ENCODE data around the gene FZD7.

FZD7 gene

DNA sequence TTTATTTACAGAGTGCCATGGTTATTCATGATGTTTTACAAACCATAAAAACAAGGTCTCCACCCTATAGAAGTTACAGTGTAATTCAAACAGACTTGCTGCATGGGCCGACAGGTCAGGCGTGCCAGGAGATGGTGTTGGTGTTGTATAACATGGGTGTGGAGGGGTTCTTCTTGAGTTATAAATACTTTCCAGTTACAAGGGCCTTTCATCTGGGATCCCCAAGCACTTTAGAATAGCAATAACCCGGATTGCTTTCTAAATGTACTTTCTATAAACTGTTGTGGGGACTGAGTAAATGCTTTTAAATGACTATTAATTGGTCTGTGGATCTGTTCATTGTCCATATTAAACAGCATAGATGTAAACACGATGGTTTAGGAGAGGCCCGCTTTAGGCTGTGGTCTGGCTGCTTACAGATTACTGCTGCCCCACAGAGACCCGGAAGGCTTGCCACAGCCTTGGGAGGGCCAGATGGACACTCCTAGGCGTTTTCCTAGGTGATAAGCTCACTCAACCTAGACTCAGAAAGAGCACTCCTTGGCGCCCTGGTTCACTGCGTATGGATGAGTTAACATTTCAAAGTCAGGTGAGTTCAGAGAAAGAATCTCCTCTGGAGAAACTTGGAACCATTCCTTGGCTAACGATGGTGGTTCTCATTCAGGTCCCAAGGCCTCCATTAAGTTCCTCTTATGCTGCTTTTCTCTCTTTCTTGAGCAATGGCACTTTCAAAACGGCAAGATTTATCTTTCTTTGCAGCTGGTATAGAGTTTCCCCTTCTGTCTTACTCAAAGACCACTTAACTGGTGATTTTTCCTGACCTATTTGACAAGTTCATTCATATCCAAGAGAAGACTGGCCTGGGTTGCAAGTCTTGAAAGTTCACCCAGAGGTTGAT lies 35.8 kb downstream of the FZD7 start:
- in situ Hi-C loops (cut with HindIII; ENCODE audit: low pct_ligation_motif_present, low sequenced_read_pairs), result no loop called here
- H3K27me3 ChIP-seq (replicated peaks), result no peaks in the 10 kb centered on the region

GRCh38 chr2:202071107-202071506 lies 37.5 kb downstream of the FZD7 start:
- TF ChIP-seq CTCF (IDR thresholded peaks at IDR 0.05; ENCODE audit: low read depth, low read length, missing control alignments), result no peak
- DNase-seq, result no peak
- no peaks in the 10 kb centered on the region for H3K27me3 ChIP-seq (replicated peaks)
- in situ Hi-C loops (cut with HindIII; ENCODE audit: low pct_ligation_motif_present, low sequenced_read_pairs), result no loop called here
- H3K36me3 ChIP-seq (replicated peaks), result no peaks in the 10 kb centered on the region
- no peak overlapping the region for H3K27ac ChIP-seq
- no peak overlapping the region for H3K4me3 ChIP-seq (ENCODE audit: low read depth, low read length)

More for the DNA sequence above, 35.8 kb downstream of the FZD7 start:
- DNase-seq, result no peak
- TF ChIP-seq CTCF (IDR thresholded peaks at IDR 0.05; ENCODE audit: low read depth, low read length, missing control alignments), result no peak
- Histone ChIP-seq H3K27ac (no peak overlapping the region), H3K4me3 (ENCODE audit: low read depth, low read length) (no peak overlapping the region), H3K36me3 (replicated peaks) (no peaks in the 10 kb centered on the region)

GRCh38 chr2:202072226-202072625 lies 38.6 kb downstream of the FZD7 start:
- Histone ChIP-seq H3K27me3 (replicated peaks) (no peaks in the 10 kb centered on the region), H3K27ac (no peak overlapping the region), H3K4me3 (ENCODE audit: low read depth, low read length) (no peak overlapping the region), H3K36me3 (replicated peaks) (no peaks in the 10 kb centered on the region)
- in situ Hi-C loops (cut with HindIII; ENCODE audit: low pct_ligation_motif_present, low sequenced_read_pairs), result no loop called here
- peak; percentile 49 for TF ChIP-seq CTCF (IDR thresholded peaks at IDR 0.05; ENCODE audit: low read depth, low read length, missing control alignments)
- no peak for DNase-seq

DNA sequence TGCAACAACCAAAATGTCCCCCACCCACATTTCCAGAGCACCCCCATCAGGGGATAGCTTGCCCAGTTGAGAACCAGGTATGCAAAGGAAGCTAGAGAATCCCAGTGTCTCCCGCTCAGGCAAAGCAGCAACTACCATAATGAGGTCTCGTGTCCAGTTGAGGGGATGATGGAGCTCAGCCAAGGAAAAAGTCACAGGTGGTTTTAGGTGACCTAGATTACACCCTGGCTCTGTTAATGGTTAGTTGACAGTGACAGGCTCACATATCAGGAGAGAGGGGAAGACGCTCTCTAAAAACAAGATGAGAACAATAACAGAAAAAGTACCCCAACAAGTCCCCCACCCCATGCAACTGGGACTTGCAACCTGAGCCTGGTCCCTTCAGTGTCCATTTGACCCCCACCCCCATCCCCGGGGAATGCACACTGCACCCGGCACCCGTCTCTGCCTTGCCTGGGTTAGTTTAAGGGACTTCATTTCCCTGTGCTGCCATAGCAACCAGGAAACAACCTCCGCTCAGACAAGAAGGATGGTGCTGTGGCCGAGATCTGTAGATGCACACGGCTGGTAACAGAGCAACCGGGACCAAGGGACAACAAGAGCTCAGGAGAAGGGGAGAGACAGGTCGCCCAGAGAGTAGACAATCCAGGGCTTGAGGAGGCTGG lies 39.2 kb downstream of the FZD7 start, which contains the start of gene KIAA2012:
TSS of gene KIAA2012 (plus strand) at position 519 of the 665 bp plus-strand sequence. CDS start 373 bp downstream, outside the sequence.
- no peaks in the 10 kb centered on the region for H3K27me3 ChIP-seq (replicated peaks)
- no peak within 1 kb of the TSS for H3K4me3 ChIP-seq (ENCODE audit: low read depth, low read length)
- no peak within 1 kb of the TSS for H3K27ac ChIP-seq
- TF ChIP-seq CTCF (IDR thresholded peaks at IDR 0.05; ENCODE audit: low read depth, low read length, missing control alignments), result no peak
- in situ Hi-C loops (cut with HindIII; ENCODE audit: low pct_ligation_motif_present, low sequenced_read_pairs), result no loop called here
- no peak for DNase-seq
- no peaks in the 10 kb centered on the region for H3K36me3 ChIP-seq (replicated peaks)

DNA sequence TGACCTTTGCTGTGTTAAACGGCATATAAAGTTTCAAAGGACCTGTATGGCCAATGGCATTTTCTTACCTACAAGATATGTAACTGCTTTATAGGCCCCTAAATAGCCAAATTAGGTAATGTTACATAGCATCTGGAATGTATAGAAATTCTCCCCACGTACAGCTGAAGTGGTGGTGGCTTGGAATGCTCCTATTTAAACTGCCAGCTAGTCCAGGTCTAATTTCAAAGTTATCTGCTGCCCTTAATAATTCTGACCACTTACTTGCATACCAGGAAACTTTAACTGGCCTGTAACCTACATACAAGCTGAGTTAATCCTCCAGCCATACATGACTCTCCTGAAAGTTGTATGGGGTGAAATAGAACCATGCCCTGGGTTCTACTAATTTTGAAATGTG lies 40.7 kb downstream of the FZD7 start:
- no peak for DNase-seq

More for the DNA sequence above, 40.7 kb downstream of the FZD7 start:
- TF ChIP-seq CTCF (IDR thresholded peaks at IDR 0.05; ENCODE audit: low read depth, low read length, missing control alignments), result no peak
- Histone ChIP-seq H3K27me3 (replicated peaks) (no peaks in the 10 kb centered on the region), H3K27ac (no peak overlapping the region), H3K4me3 (ENCODE audit: low read depth, low read length) (no peak overlapping the region), H3K36me3 (replicated peaks) (no peaks in the 10 kb centered on the region)
- in situ Hi-C loops (cut with HindIII; ENCODE audit: low pct_ligation_motif_present, low sequenced_read_pairs), result no loop called here
